ENCODE measurements around the gene PPP5C. TPM values are rescaled to one million over a fixed set of nuclear protein-coding genes. Genes with fewer than 3 reads are reported as not detected.
"Not testable (repeated sequence)": the region's sequence is repeated elsewhere in the genome, so short reads cannot be mapped to it uniquely, and the experiment has no call there.

Gene PPP5C
- total RNA-seq, 2 donors from 2014 or later: 46.0 to 87.5 TPM

GRCh38 chr19:46392252-46392801, 45.4 kb downstream of the PPP5C start:
- no peaks in the 10 kb centered on the region for H3K4me1 ChIP-seq
- no peak for TF ChIP-seq CTCF (IDR thresholded peaks at IDR 0.05)
- intact Hi-C loops (cut with DNase I): loop anchor here (5.0 kb wide), 2 partner anchors 110 to 125 kb away; no protein-coding TSS in a partner anchor
- no peak overlapping the region for H3K27ac ChIP-seq
- H3K9me3 ChIP-seq: no peaks in the 10 kb centered on the region
- H3K27me3 ChIP-seq: no peaks in the 10 kb centered on the region
- peaks cover 11% of the 10 kb centered on the region for H3K36me3 ChIP-seq
- H3K4me3 ChIP-seq: no peak overlapping the region
- no peak for DNase-seq
- H3K9ac ChIP-seq (ENCODE audit: low read depth in 2 of 2, low read length in 2 of 2): no peak overlapping the region

- Histone ChIP-seq H3K9me3 (no peaks in the 10 kb centered on the region), H3K27ac (no peak overlapping the region), H3K9ac (ENCODE audit: low read depth in 2 of 2, low read length in 2 of 2) (no peak overlapping the region), H3K27me3 (no peaks in the 10 kb centered on the region), H3K4me1 (no peaks in the 10 kb centered on the region), H3K36me3 (peaks cover 7% of the 10 kb centered on the region), H3K4me3 (no peak overlapping the region)
- intact Hi-C loops (cut with DNase I): loop anchor here (5.0 kb wide), 2 partner anchors 111 to 124 kb away; no protein-coding TSS in a partner anchor
- TF ChIP-seq CTCF (IDR thresholded peaks at IDR 0.05): no peak
- no peak for DNase-seq
Observed at GRCh38 chr19:46392837-46393236, 46.0 kb downstream of the PPP5C start.

GRCh38 chr19:46393456-46394401, 46.8 kb downstream of the PPP5C start:
- Histone ChIP-seq H3K36me3 (peaks cover 7% of the 10 kb centered on the region), H3K9ac (ENCODE audit: low read depth in 2 of 2, low read length in 2 of 2) (no peak overlapping the region)

GRCh38 chr19:46394402-46394797, 47.5 kb downstream of the PPP5C start:
- Histone ChIP-seq H3K9me3 (no peaks in the 10 kb centered on the region), H3K36me3 (peaks cover 6% of the 10 kb centered on the region), H3K27ac (no peak overlapping the region), H3K27me3 (no peaks in the 10 kb centered on the region), H3K9ac (ENCODE audit: low read depth in 2 of 2, low read length in 2 of 2) (no peak overlapping the region), H3K4me3 (no peak overlapping the region), H3K4me1 (no peaks in the 10 kb centered on the region)
- DNase-seq: no peak
- no peak for TF ChIP-seq CTCF (IDR thresholded peaks at IDR 0.05)
- intact Hi-C loops (cut with DNase I): loop anchor here (5.0 kb wide), 2 partner anchors 112 to 123 kb away; no protein-coding TSS in a partner anchor

More at GRCh38 chr19:46393456-46394401, 46.8 kb downstream of the PPP5C start:
- Histone ChIP-seq H3K9me3 (no peaks in the 10 kb centered on the region), H3K4me1 (no peaks in the 10 kb centered on the region), H3K27me3 (no peaks in the 10 kb centered on the region), H3K4me3 (no peak overlapping the region), H3K27ac (no peak overlapping the region)
- intact Hi-C loops (cut with DNase I): loop anchor here (5.0 kb wide), 2 partner anchors 111 to 124 kb away; no protein-coding TSS in a partner anchor
- no peak for TF ChIP-seq CTCF (IDR thresholded peaks at IDR 0.05)
- no peak for DNase-seq

- H3K36me3 ChIP-seq; DNase-seq; H3K4me1 ChIP-seq; intact Hi-C loops (cut with DNase I); H3K27ac ChIP-seq; H3K27me3 ChIP-seq; H3K4me3 ChIP-seq; H3K9me3 ChIP-seq; H3K9ac ChIP-seq (ENCODE audit: low read depth in 2 of 2, low read length in 2 of 2): not testable (repeated sequence)
Observed at GRCh38 chr19:46397801-46398479, 51.1 kb downstream of the PPP5C start.
